IMR-90 (cell line): ENCODE data around the gene COL15A1. TPM values are rescaled to one million over a fixed set of nuclear protein-coding genes. Genes with fewer than 3 reads are reported as not detected.

Experiments
- ATAC-seq: fragments of 200-7000 bp; cut with Tn5 transposase; 2 replicates; pipeline ENCODE4 v1.9.1; 2020; ENCODE audit warnings: low read depth, mild to moderate bottlenecking, moderate library complexity
- BruUV-seq: library from RNA; stranded (reverse); fragments of 400-500 nt; replicated peaks from 2 replicates; lab custom pipeline; 2021; lab: Mats Ljungman, UMichigan
- CTCF ChIA-PET: fragments of 300-600 bp; formaldehyde crosslinking; extraction: SDS; loops from one replicate; lab custom pipeline; 2021; ENCODE audit warnings: antibody characterized with exemption; lab: Yijun Ruan, JAX
- POLR2A ChIA-PET: fragments of 300-600 bp; sonication (Branson Sonifier 250); formaldehyde crosslinking; loops from one replicate; lab custom pipeline; 2022; ENCODE audit warnings: antibody characterized with exemption; ENCODE audit not compliant: unreplicated experiment; lab: Charles Lee
- DNase-seq: peaks from one replicate; pipeline ENCODE4 v3.0.0; 2013
- H2AFZ ChIP-seq: replicated peaks from 2 replicates; pipeline ENCODE3; 2013; ENCODE audit warnings: low read length, mild to moderate bottlenecking; ENCODE audit not compliant: poor library complexity
- H2AK5ac ChIP-seq: 2 replicates; pipeline ENCODE4 v1.6.1; 2013; ENCODE audit warnings: low read depth, low read length, inconsistent platforms
- H2AK9ac ChIP-seq: replicated peaks from 2 replicates; pipeline ENCODE3; 2013; ENCODE audit warnings: mild to moderate bottlenecking, low read depth, low read length, moderate library complexity; ENCODE audit not compliant: poor library complexity
- H2BK120ac ChIP-seq: 2 replicates; pipeline ENCODE4 v1.6.1; 2013; ENCODE audit warnings: low read depth, low read length, inconsistent platforms
- H2BK15ac ChIP-seq: 3 replicates; pipeline ENCODE4 v1.6.1; 2013; ENCODE audit warnings: low read depth, low read length, inconsistent platforms
- H2BK20ac ChIP-seq: 2 replicates; pipeline ENCODE4 v1.6.1; 2013; ENCODE audit warnings: low read depth, mild to moderate bottlenecking, inconsistent platforms, low read length, moderate library complexity
- H2BK5ac ChIP-seq: 2 replicates; pipeline ENCODE4 v1.6.1; 2013; ENCODE audit warnings: mild to moderate bottlenecking, low read depth, low read length, inconsistent platforms; ENCODE audit not compliant: poor library complexity, severe bottlenecking
- H3K14ac ChIP-seq: replicated peaks from 2 replicates; pipeline ENCODE4 v1.6.1; 2013; ENCODE audit warnings: low read depth, low read length, inconsistent platforms
- H3K18ac ChIP-seq: 2 replicates; pipeline ENCODE4 v1.6.1; 2013; ENCODE audit warnings: low read depth, low read length, control low read depth
- H3K23ac ChIP-seq: 2 replicates; pipeline ENCODE4 v1.6.1; 2013; ENCODE audit warnings: low read depth, low read length, inconsistent platforms
- H3K27ac ChIP-seq: 2 replicates; pipeline ENCODE4 v1.5.1; 2013; ENCODE audit warnings: mild to moderate bottlenecking, control low read depth, low read length; ENCODE audit not compliant: insufficient read depth
- H3K27me3 ChIP-seq: 2 replicates; pipeline ENCODE4 v1.6.1; 2013; ENCODE audit warnings: low read length; ENCODE audit not compliant: control insufficient read depth, insufficient read depth
- H3K36me3 ChIP-seq: 2 replicates; pipeline ENCODE4 v1.6.1; 2013; ENCODE audit warnings: low read length, mixed read lengths; ENCODE audit not compliant: control insufficient read depth, insufficient read depth
- H3K4ac ChIP-seq: 2 replicates; pipeline ENCODE4 v1.6.1; 2013; ENCODE audit warnings: low read depth, low read length, inconsistent platforms
- H3K4me1 ChIP-seq: 2 replicates; pipeline ENCODE4 v1.6.1; 2013; ENCODE audit warnings: low read length, mixed read lengths; ENCODE audit not compliant: control insufficient read depth, insufficient read depth
- H3K4me2 ChIP-seq: 2 replicates; pipeline ENCODE4 v1.6.1; 2013; ENCODE audit warnings: low read depth, mild to moderate bottlenecking, control low read depth, low read length, moderate library complexity
- H3K4me3 ChIP-seq: 2 replicates; pipeline ENCODE4 v1.5.1; 2013; ENCODE audit warnings: low read depth, mild to moderate bottlenecking, control low read depth, low read length, moderate library complexity; ENCODE audit not compliant: insufficient read depth
- H3K56ac ChIP-seq: 2 replicates; pipeline ENCODE4 v1.6.1; 2013; ENCODE audit warnings: low read length, inconsistent platforms; ENCODE audit not compliant: insufficient read depth; ENCODE audit errors: extremely low read depth
- H3K79me1 ChIP-seq, 2 experiments: 2 replicates each; pipeline ENCODE4 v1.6.1; 2013; ENCODE audit warnings: low read length in 2 of 2, inconsistent platforms in 1 of 2, low read depth in 1 of 2
- H3K9ac ChIP-seq: 2 replicates; pipeline ENCODE4 v1.6.1; 2013; ENCODE audit warnings: low read depth, low read length, control low read depth
- H3K9me1 ChIP-seq: 2 replicates; pipeline ENCODE4 v1.6.1; 2013; ENCODE audit warnings: low read length, inconsistent platforms; ENCODE audit not compliant: insufficient read depth
- H3K9me3 ChIP-seq: 2 replicates; pipeline ENCODE4 v1.6.1; 2013; ENCODE audit warnings: low read length; ENCODE audit not compliant: control insufficient read depth, insufficient read depth
- H4K20me1 ChIP-seq: 2 replicates; pipeline ENCODE4 v1.6.1; 2013; ENCODE audit warnings: low read length, inconsistent platforms; ENCODE audit not compliant: insufficient read depth
- H4K5ac ChIP-seq: 2 replicates; pipeline ENCODE4 v1.6.1; 2013; ENCODE audit warnings: mild to moderate bottlenecking, low read depth, low read length, control low read depth
- H4K8ac ChIP-seq, 2 experiments: 2 replicates each; pipeline ENCODE4 v1.6.1; 2013; ENCODE audit warnings: low read depth in 2 of 2, low read length in 2 of 2, control low read depth in 1 of 2, inconsistent platforms in 1 of 2
- H4K91ac ChIP-seq: 2 replicates; pipeline ENCODE4 v1.6.1; 2013; ENCODE audit warnings: low read depth, low read length, inconsistent platforms; ENCODE audit not compliant: insufficient read depth
- RCOR1 ChIP-seq: IDR thresholded peaks from 2 replicates; pipeline ENCODE4 v1.6.1; 2012; ENCODE audit warnings: mild to moderate bottlenecking, low read length, improper control_type of control experiment; ENCODE audit not compliant: insufficient replicate concordance
- RFX5 ChIP-seq: IDR thresholded peaks from 2 replicates; pipeline ENCODE4 v1.8.0; 2012; ENCODE audit warnings: low read depth, mild to moderate bottlenecking, low read length, moderate library complexity
- SMC3 ChIP-seq: fragments of 150-350 bp; IDR thresholded peaks from 2 replicates; pipeline ENCODE4 v1.6.1; 2016; ENCODE audit warnings: low read depth, mild to moderate bottlenecking, antibody characterized with exemption, low read length, moderate library complexity
- WGBS, 2 experiments: methylation state at CpG; one replicate each; pipeline versions ENCODE4 v1.1.5 to v1.1.7; 2013; ENCODE audit warnings: missing lambda C conversion rate in 2 of 2; ENCODE audit not compliant: insufficient read length in 1 of 2; ENCODE audit errors: extremely low coverage in 2 of 2; 5-methylcytosine and 5-hydroxymethylcytosine counted together
- dilution Hi-C: fragments of 300-500 bp; cut with HindIII; formaldehyde crosslinking; loops from one replicate; pipeline ENCODE4 v1.14.3; 2018; ENCODE audit warnings: low sequenced_read_pairs; ENCODE audit not compliant: unreplicated experiment
- in situ Hi-C: fragments of 300-500 bp; cut with MboI; formaldehyde crosslinking; loops from 3 replicates; pipeline ENCODE4 v1.14.3; 2019; ENCODE audit warnings: low sequenced_read_pairs, inconsistent platforms, mixed read lengths
- intact Hi-C: fragments of 100-400 bp; cut with micrococcal nuclease; formaldehyde crosslinking; loops from 2 replicates; pipeline ENCODE4 v1.10.0; 2022
- polyA plus RNA-seq, 3 experiments: library from polyadenylated mRNA; depleted of rRNA; stranded (reverse); fragments of >200 nt; gene quantifications; 2 replicates each; pipeline ENCODE4 v1.2.3, GENCODE V29; 2012; ENCODE audit warnings: low replicate concordance in 1 of 3
- total RNA-seq: library from RNA; depleted of rRNA; stranded (reverse); fragments of >200 nt; gene quantifications from 2 replicates; pipeline ENCODE4 v1.2.3, GENCODE V29; 2012
- TF ChIP-seq, protein P1 (sequence below): fragments of 150-350 bp; IDR thresholded peaks from 2 replicates; pipeline ENCODE4 v1.6.1; 2017; ENCODE audit warnings: mild to moderate bottlenecking, antibody characterized with exemption, low read length, low read depth

The COL15A1 gene
- total and polyA plus RNA-seq, 2 of the 4 experiments (the other 2 are of a cell fraction) = 2.2 to 3.7 TPM

DNA sequence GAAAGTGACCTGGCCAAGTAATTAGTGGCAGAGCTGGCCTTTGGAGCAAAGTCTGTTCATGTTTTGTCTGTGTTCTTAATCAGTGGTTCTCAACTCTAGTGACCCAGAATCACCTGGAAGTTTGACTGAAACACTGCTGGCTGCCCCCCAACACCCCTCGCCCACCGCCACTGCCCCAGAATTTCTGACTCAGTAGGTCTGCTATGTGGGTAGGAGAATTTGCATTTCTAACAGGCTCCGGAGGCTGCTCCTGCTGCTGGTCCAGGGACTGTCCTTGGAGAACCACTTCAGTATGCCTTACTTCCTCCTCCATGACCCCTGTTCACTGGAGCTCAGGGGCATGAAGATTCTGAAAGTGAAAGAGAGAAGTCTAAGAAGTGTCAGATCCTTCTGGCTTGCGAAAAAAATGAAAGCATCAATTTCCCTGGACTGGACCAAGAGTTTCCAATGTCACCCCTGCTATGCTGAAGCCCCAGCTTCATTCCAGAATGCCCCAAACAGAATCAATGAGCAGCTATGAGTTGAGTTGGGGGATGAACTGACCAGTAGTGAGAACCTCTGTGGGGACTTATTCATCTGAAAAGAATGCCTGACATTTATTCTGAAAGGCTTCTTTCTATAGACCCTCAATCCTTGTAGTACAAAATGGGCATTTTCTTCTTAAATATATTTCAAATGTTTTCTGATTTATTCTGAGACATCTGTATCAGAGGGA is 20.8 kb upstream of the COL15A1 start:
- Histone ChIP-seq H3K9me1 (peaks cover 12% of the 10 kb centered on the region), H4K91ac (peak overlapping the region; percentile 35), H3K14ac (peak overlapping the region; percentile 70), H2AFZ (no peak overlapping the region), H3K79me1 (no peaks in the 10 kb centered on the region), H2BK120ac (peak overlapping the region; percentile 88), H3K9me3 (no peaks in the 10 kb centered on the region), H3K9ac (no peak overlapping the region), H3K4me1 (peaks cover 26% of the 10 kb centered on the region), H3K23ac (peak overlapping the region; percentile 64), H3K27me3 (no peaks in the 10 kb centered on the region), H2BK5ac (peak overlapping the region; percentile 4), H3K18ac (peak overlapping the region; percentile 12), H3K4me2 (peak overlapping the region; percentile 45), H4K5ac (peak overlapping the region; percentile 41; the same call in 1 of the 2 replicates), H4K8ac (peak overlapping the region in 1 of 2 experiments; percentile 79; a peak in 3 of 4 replicates), H4K20me1 (no peaks in the 10 kb centered on the region), H3K27ac (peak overlapping the region; percentile 10; the same call in 1 of the 2 replicates), H3K36me3 (no peaks in the 10 kb centered on the region), H2BK20ac (peak overlapping the region; percentile 94), H2AK9ac (no peak overlapping the region), H2AK5ac (peak overlapping the region; percentile 46), H3K4me3 (no peak overlapping the region), H3K4ac (peak overlapping the region; percentile 55), H2BK15ac (peak overlapping the region; percentile 66; the same call in 1 of the 3 replicates), H3K56ac (no peak overlapping the region)
- in situ Hi-C loops (no loop called here), intact Hi-C loops (no loop called here), dilution Hi-C loops (no loop called here)
- WGBS, 2 experiments = no CpG with 5 or more reads among the region's 4 CpGs
- DNase-seq = peak; percentile 42
- no peak for TF ChIP-seq RFX5
- TF ChIP-seq RCOR1 = no peak
- no peak for TF ChIP-seq SMC3
- TF ChIP-seq, protein P1, sequence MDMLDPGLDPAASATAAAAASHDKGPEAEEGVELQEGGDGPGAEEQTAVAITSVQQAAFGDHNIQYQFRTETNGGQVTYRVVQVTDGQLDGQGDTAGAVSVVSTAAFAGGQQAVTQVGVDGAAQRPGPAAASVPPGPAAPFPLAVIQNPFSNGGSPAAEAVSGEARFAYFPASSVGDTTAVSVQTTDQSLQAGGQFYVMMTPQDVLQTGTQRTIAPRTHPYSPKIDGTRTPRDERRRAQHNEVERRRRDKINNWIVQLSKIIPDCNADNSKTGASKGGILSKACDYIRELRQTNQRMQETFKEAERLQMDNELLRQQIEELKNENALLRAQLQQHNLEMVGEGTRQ = no peak
- POLR2A ChIA-PET = no interaction called here
- ATAC-seq = peak; percentile 56
- BruUV-seq = no TSS peak
- CTCF ChIA-PET = interaction anchor here (1.3 kb wide), 1 partner anchor 23 kb away, joined by 5 read pairs; no protein-coding TSS in a partner anchor
